PC-9 (cell line): ENCODE data around the gene NDUFV3.

Experiments
- CTCF ChIP-seq: fragments of 200-600 bp; sonication (generic); conservative IDR thresholded peaks from 2 replicates; pipeline ENCODE4 v1.6.1; 2017; ENCODE audit warnings: mixed run types, antibody characterized with exemption, mild to moderate bottlenecking, moderate library complexity
- EZH2 ChIP-seq: fragments of 200-600 bp; sonication (generic); IDR thresholded peaks from 2 replicates; pipeline ENCODE4 v1.8.0; 2017; ENCODE audit warnings: antibody characterized with exemption, low read depth

GRCh38 chr21:42868196-42868595, 24.9 kb upstream of the NDUFV3 start:
- no peak for TF ChIP-seq CTCF
- no peak for TF ChIP-seq EZH2
